Activated CD4-positive, alpha-beta T cell treated with anti-CD3 and anti-CD28 coated beads for 1 hour (primary cell): Measurements from ENCODE around the gene PIP5KL1.
"Not testable (repeated sequence)": the region's sequence is repeated elsewhere in the genome, so short reads cannot be mapped to it uniquely, and the experiment has no call there.

Source experiments
- DNase-seq: peaks from one replicate; pipeline ENCODE4 v3.0.0-alpha.2; 2020

PIP5KL1 gene

GRCh38 chr9:127885508-127886281 is 44.9 kb downstream of the PIP5KL1 start:
- no peak for DNase-seq

GRCh38 chr9:127884976-127885490 is 45.5 kb downstream of the PIP5KL1 start:
- no peak for DNase-seq

- no peak for DNase-seq
Measured at GRCh38 chr9:127884427-127884911, 46.1 kb downstream of the PIP5KL1 start.

- no peak for DNase-seq
Measured at GRCh38 chr9:127883959-127884358, 46.6 kb downstream of the PIP5KL1 start.

- DNase-seq = not testable (repeated sequence)
Measured at GRCh38 chr9:127881715-127882114, 48.9 kb downstream of the PIP5KL1 start.

- DNase-seq = no peak
Measured at GRCh38 chr9:127880143-127880542, 50.4 kb downstream of the PIP5KL1 start.

GRCh38 chr9:127878652-127879390 is 51.8 kb downstream of the PIP5KL1 start:
- no peak for DNase-seq

GRCh38 chr9:127878001-127878651 is 52.5 kb downstream of the PIP5KL1 start:
- DNase-seq = no peak

- no peak for DNase-seq
Measured at GRCh38 chr9:127877566-127877998, 53.0 kb downstream of the PIP5KL1 start, which contains the start of gene AK1. AK1 (minus strand) TSS chr9:127877675; CDS start chr9:127874617, 3,058 bp downstream.

GRCh38 chr9:127876764-127877562 is 53.6 kb downstream of the PIP5KL1 start:
- no peak for DNase-seq

GRCh38 chr9:127876026-127876763 is 54.4 kb downstream of the PIP5KL1 start:
- no peak for DNase-seq

- no peak for DNase-seq
Measured at GRCh38 chr9:127875306-127875966, 55.1 kb downstream of the PIP5KL1 start.

GRCh38 chr9:127874301-127875221 is 56.0 kb downstream of the PIP5KL1 start:
- DNase-seq = no peak

GRCh38 chr9:127873886-127874285 is 56.7 kb downstream of the PIP5KL1 start:
- DNase-seq = no peak

GRCh38 chr9:127873223-127873691 is 57.3 kb downstream of the PIP5KL1 start:
- no peak for DNase-seq

- no peak for DNase-seq
Measured at GRCh38 chr9:127872369-127873222, 58.0 kb downstream of the PIP5KL1 start.

- no peak for DNase-seq
Measured at GRCh38 chr9:127871531-127871930, 59.0 kb downstream of the PIP5KL1 start.

GRCh38 chr9:127870887-127871286 is 59.7 kb downstream of the PIP5KL1 start:
- DNase-seq = no peak
